Retinal pigment epithelial cell (primary cell): Measurements from ENCODE around the gene PLA2G4A.

Experiments used
- DNase-seq: peaks from one replicate; pipeline ENCODE4 v3.0.0-alpha.2; 2010; ENCODE audit warnings: low read depth
- H3K4me3 ChIP-seq: 2 replicates; pipeline ENCODE4 v1.5.1; 2011; ENCODE audit warnings: mild to moderate bottlenecking, low read length, control low read depth, moderate library complexity
- CTCF ChIP-seq: conservative IDR thresholded peaks from 2 replicates; pipeline ENCODE4 v1.5.1; 2011; ENCODE audit warnings: low read depth, low read length, control low read depth, inconsistent platforms

Gene PLA2G4A

GRCh38 chr1:186982116-186982515 is 153.4 kb downstream of the PLA2G4A start:
- no peak for TF ChIP-seq CTCF
- DNase-seq, result no peak
- no peak overlapping the region for H3K4me3 ChIP-seq

GRCh38 chr1:186983327-186983726 is 154.6 kb downstream of the PLA2G4A start:
- no peak for DNase-seq
- H3K4me3 ChIP-seq, result no peak overlapping the region
- TF ChIP-seq CTCF, result no peak

- TF ChIP-seq CTCF, result no peak
- H3K4me3 ChIP-seq, result no peak overlapping the region
- DNase-seq, result no peak
These were observed 156.2 kb downstream of the PLA2G4A start for GRCh38 chr1:186984959-186985358.

GRCh38 chr1:186985889-186986491 is 157.2 kb downstream of the PLA2G4A start:
- peak; percentile 64 for TF ChIP-seq CTCF
- no peak for DNase-seq
- H3K4me3 ChIP-seq, result no peak overlapping the region

GRCh38 chr1:186987065-186987464 is 158.3 kb downstream of the PLA2G4A start:
- no peak for TF ChIP-seq CTCF
- no peak for DNase-seq
- H3K4me3 ChIP-seq, result no peak overlapping the region

GRCh38 chr1:186987769-186988168 is 159.0 kb downstream of the PLA2G4A start:
- TF ChIP-seq CTCF, result peak; percentile 41
- DNase-seq, result no peak

GRCh38 chr1:186993996-186994395 is 165.2 kb downstream of the PLA2G4A start:
- TF ChIP-seq CTCF, result no peak
- no peak for DNase-seq

More at GRCh38 chr1:186987769-186988168, 159.0 kb downstream of the PLA2G4A start:
- no peak overlapping the region for H3K4me3 ChIP-seq

More at GRCh38 chr1:186993996-186994395, 165.2 kb downstream of the PLA2G4A start:
- H3K4me3 ChIP-seq, result no peak overlapping the region
